Omental fat pad (tissue), 4 donors: ENCODE data around the gene KRT74. TPM values are rescaled to one million over a fixed set of nuclear protein-coding genes. Genes with fewer than 3 reads are reported as not detected.

Experiments used
- ATAC-seq: fragments of 150-250 bp; one replicate; pipeline ENCODE4 v1.9.1; 2016; ENCODE audit warnings: mild to moderate bottlenecking, moderate library complexity; ENCODE audit not compliant: low FRiP score
- DNase-seq: peaks from one replicate; pipeline ENCODE4 v3.0.0-alpha.2; 2019; ENCODE audit warnings: low spot score
- CTCF ChIP-seq, 3 donors: fragments of 450-650 bp; IDR thresholded peaks; one replicate each; pipeline ENCODE4 v1.5.1; 2016 to 2017; ENCODE audit warnings: antibody characterized with exemption in 3 of 3, mild to moderate bottlenecking in 3 of 3, moderate library complexity in 2 of 3
- total RNA-seq, 4 donors: library from RNA; depleted of rRNA; stranded (reverse); fragments of >200 nt; gene quantifications; one replicate each; pipeline ENCODE4 v1.1.0, GENCODE V29; 2016

The KRT74 gene
- total RNA-seq, 4 donors from 2014 or later: not detected

DNA sequence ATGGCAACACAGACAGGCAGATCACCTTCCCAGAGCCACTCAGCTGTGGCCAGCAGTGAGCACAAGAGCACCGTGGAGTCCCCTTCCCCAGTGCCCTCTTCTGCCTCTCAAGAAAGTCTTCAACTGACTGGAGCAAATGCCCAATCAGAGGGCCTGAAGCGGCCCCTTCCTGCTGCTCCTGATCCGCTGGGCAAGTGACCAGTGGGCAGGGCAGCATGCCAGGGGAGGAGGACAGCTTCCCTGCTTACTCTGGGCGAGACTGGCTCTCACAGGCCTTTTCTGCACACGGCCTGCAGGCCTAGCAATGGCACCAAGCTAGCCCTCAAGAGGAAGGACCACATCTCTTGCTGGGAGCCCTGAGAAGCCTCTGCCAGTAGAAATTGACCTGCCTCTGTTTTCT, 21.6 kb downstream of the KRT74 start:
- ATAC-seq (no peak), DNase-seq (no peak)
- TF ChIP-seq CTCF (IDR thresholded peaks at IDR 0.05): no peak

DNA sequence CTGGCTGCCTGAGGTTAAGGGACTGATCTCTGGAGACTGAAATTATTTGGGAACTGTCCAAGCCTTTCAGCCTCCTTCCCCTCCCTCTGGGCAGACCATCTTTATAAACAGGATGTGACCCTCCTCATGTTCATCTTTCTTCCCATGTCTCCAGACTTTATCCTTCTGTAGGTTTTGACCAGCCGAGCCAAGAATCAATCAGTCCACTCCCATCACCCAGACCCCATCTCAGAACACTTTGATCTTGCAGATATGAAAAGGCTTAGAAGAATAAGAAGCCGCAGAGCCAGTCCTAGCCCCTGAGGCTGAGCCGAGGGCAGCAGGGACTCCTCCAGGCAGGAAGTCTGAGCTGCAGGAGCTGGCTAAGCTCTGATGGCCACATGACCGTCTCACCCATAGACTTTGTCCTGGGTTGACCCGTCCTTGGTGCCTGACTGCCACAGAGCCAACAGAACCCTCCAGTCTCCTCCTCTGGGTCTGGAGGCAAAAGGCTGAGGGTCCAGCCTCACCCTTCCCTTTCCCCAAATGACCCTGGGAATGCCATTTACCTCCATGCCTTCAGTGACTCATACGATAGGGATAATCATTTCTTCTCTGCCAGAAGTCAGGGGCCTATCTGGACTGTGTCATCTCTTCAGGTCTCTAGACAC, 22.3 kb downstream of the KRT74 start:
- DNase-seq: no peak
- TF ChIP-seq CTCF (IDR thresholded peaks at IDR 0.05): no peak
- no peak for ATAC-seq

DNA sequence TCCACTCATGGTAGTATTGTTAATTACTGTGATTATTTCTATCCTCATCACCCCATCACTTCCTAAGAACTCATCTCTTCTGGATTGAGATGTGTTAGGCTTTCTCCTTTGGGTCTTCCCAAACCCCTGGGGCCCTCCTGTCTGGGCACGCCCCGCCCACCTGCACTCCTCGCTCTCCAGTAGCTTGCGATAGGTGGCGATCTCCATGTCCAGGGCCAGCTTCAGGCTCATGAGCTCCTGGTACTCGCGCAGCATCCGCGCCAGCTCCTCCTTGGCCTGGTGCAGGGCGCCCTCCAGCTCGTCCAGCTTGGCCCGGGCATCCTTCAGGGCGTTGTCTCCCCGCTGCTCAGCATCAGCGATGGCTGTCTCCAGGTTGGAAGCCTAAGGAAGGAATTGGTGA, 27.5 kb downstream of the KRT74 start:
- DNase-seq (no peak), ATAC-seq (no peak)
- TF ChIP-seq CTCF (IDR thresholded peaks at IDR 0.05): no peak

DNA sequence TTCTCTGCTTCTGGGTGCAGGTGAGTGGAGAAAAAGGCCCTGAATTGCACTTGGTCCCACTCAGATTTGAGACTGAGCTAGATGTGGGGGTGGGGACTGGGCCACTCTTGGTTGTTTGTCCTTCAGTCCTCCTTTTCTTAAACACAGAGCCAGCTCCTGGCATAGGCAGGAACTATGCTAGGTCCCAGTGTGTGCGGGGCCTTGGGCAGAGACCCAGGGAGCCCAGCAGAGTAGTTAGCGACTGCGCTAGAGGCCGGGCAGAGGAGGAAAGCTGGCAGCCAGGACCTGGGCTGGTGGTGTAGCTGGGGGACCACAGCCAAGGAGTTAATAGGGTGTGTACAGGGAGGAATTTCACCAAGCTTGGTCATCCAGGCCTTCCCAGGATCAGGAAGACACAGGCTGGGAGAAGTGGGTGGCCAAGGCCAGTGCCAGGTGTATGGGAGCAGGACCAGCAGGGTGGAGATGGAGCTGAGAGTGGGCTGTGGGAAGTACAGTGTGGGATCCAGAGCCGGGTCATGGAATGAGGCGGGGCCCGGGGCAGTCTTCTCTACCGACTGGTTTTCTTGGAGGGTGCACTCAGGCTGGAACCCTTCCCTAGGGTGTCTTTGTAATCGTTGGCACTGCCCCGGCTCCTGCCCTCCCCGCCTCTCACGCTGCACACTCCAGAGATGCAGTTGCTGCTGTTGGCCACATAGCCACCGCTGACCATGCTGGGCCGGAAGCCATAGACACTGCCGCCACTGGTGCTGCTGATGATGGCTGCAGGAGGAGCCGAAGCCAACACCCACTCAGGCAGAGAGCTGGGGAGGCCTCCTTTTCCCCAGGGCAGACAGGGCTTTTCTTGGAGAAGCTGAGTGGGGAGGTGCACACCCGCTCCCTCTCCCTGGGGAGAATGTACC, 29.4 kb downstream of the KRT74 start:
- ATAC-seq: no peak
- no peak for TF ChIP-seq CTCF (IDR thresholded peaks at IDR 0.05)
- no peak for DNase-seq

DNA sequence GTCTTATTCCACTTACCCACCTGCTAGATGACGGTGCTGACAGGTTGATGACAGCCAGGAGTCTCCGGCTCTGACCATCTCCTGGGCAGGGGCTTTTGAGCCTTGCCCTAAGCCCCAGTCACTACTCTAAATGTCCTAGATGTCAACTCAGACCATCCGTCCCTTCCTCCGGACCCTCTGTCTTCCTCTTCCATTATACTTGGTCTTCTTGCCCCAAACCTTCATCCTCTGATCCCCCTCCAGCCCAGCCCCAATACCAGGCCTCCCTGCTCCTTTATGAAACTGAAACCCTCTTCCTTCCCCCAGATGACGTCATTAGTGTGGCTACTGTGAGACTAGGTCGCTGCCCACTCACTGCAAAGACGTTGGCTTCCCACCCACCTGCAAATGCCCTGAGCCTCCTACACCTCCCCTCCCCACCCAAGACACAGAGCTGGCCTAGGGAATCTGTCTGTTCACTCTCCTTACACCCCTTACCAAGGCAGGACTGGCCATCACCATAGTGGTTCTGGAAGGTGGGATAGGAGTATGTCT, 30.8 kb downstream of the KRT74 start:
- ATAC-seq (no peak), DNase-seq (no peak)
- TF ChIP-seq CTCF (IDR thresholded peaks at IDR 0.05): no peak

DNA sequence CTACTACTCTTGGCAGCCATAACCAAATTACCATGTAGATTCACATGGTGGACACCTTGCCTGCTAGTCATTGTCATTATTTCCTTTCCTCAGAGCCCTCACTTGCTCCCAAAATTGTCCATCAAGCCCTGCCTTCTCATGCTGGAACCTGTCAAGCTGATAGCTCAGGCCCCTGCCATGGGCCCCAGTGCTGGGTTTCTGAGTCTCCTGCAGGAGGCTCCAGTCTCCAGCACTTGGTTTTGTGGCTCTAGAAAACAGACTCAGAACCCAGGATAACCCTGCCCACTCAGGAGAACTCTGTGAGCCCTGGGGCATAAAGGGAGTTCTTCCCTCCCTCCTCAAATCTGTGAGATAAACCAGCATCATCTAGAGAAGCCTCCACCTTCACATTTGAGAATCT, 31.5 kb downstream of the KRT74 start:
- no peak for TF ChIP-seq CTCF (IDR thresholded peaks at IDR 0.05)
- ATAC-seq: no peak
- DNase-seq: no peak
